BLaER1 treated with 17β-estradiol and CSF1 and Interleukin-3, amounts not matched to agents 10 nM and 100 nM (cell line): ENCODE data around the gene MALAT1.
A peak's percentile ranks its signal among the peaks of the same experiment; 100 is the strongest.

Experiments
- H3K27ac ChIP-seq, 11 experiments: shearing (Covaris generic); formaldehyde crosslinking; 2 replicates each; pipeline ENCODE4 v1.8.1; 2022
- H3K27me3 ChIP-seq, 11 experiments: shearing (Covaris generic); formaldehyde crosslinking; 2 replicates each; pipeline ENCODE4 v1.8.1; 2022
- H3K36me3 ChIP-seq, 11 experiments: shearing (Covaris generic); formaldehyde crosslinking; 2 replicates each; pipeline ENCODE4 v1.8.1; 2022
- H3K4me1 ChIP-seq, 10 experiments: shearing (Covaris generic); formaldehyde crosslinking; 2 replicates each; pipeline ENCODE4 v1.8.1; 2022
- H3K4me2 ChIP-seq, 11 experiments: shearing (Covaris generic); formaldehyde crosslinking; 2 replicates each; pipeline ENCODE4 v1.8.1; 2022
- H3K4me3 ChIP-seq, 10 experiments: shearing (Covaris generic); formaldehyde crosslinking; 2 replicates each; pipeline ENCODE4 v1.8.1; 2022
- H3K9ac ChIP-seq, 11 experiments: shearing (Covaris generic); formaldehyde crosslinking; 2 replicates each; pipeline ENCODE4 v1.8.1; 2022
- H3K9me3 ChIP-seq, 11 experiments: shearing (Covaris generic); formaldehyde crosslinking; replicated peaks in 1 of 11; 2 replicates each; pipeline ENCODE4 v1.8.1; 2022
- H4K20me1 ChIP-seq, 11 experiments: shearing (Covaris generic); formaldehyde crosslinking; 2 replicates each; pipeline ENCODE4 v1.8.1; 2022
- Cebpa-rat ChIP-seq, 11 experiments: shearing (Covaris generic); IDR thresholded peaks; 2 replicates each; pipeline ENCODE4 v1.8.1; 2022

MALAT1 gene

DNA sequence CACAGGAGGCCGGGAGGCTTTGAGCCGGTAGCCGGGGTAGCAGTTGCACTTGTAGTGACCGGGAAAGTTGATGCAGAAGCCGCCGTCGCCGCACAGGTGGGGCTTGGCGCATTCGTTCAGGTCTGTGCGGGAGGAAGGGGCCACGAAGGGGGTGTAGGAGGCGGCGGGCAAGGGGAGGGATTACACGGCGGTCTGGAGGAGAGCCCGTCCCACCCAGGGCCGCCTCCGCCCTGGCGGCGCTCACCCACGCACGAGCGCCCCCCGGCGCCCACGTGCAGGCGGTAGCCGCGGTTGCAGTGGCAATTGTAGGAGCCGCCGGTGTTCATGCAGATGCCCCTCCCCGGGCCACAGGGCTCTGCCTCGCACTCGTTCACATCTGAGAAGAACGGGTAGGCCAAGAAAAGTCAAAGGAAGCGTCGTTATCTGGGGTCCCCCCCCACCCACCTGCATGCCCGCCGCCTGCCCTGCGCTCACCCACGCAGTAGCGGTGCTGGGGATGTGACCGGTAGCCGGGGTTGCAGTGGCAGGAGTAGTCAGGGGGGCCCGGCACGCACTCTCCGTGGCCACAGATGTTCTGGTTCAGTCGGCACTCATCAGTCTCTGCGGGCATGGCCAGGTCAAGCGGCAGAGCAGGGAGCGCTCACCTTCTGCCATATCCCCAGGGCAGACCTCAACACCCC, 48.7 kb downstream of the MALAT1 start:
- peaks cover 0 to 46% (median 16%) of the 10 kb centered on the region in 11 experiments; a peak in 12 of 22 replicates for H4K20me1 ChIP-seq
- H3K27me3 ChIP-seq: no peaks in the 10 kb centered on the region
- H3K4me3 ChIP-seq: peak overlapping the region in 3 of 10 experiments; percentile 35 to 52 (median 47); a peak in 4 of 20 replicates
- peaks cover 48 to 94% (median 83%) of the 10 kb centered on the region in 10 experiments for H3K4me1 ChIP-seq
- peak overlapping the region; percentile 79 to 100 (median 94) for H3K4me2 ChIP-seq
- TF ChIP-seq Cebpa-rat (IDR thresholded peaks at IDR 0.05): no peak
- peak overlapping the region in 5 of 11 experiments; percentile 25 to 76 (median 66); a peak in 9 of 22 replicates for H3K27ac ChIP-seq
- peaks cover 7 to 64% (median 15%) of the 10 kb centered on the region in 11 experiments; a peak in 15 of 22 replicates for H3K36me3 ChIP-seq
- H3K9me3 ChIP-seq: no peaks in the 10 kb centered on the region
- H3K9ac ChIP-seq: peak overlapping the region in 5 of 11 experiments; percentile 40 to 78 (median 63); a peak in 10 of 22 replicates

DNA sequence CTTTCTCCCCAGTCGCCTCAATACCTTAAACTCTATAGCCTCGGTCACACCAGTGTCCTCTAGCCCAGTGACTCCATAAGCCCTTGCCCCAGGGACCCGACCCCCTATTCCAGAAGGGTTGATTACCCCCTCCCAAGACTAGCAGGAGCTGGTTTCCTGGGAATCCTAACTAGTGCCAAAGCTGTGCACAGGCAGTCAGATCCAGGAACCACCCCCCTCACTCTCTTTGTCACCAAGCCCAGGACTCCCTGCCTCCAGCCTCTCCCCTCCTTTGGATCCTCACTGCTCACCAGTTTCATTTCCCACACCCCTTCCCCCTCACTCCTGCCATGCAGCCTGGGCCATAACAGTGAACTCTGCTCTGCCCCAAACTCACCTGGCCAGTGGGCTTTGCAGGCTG, 49.5 kb downstream of the MALAT1 start:
- peaks cover 54 to 92% (median 86%) of the 10 kb centered on the region in 10 experiments for H3K4me1 ChIP-seq
- H3K4me3 ChIP-seq: peak overlapping the region in 1 of 10 experiments; percentile 4; a peak in 1 of 20 replicates
- H4K20me1 ChIP-seq: peaks cover 0 to 50% (median 20%) of the 10 kb centered on the region in 11 experiments; a peak in 12 of 22 replicates
- H3K36me3 ChIP-seq: peaks cover 7 to 59% (median 15%) of the 10 kb centered on the region in 11 experiments; a peak in 15 of 22 replicates
- H3K9ac ChIP-seq: peak overlapping the region in 5 of 11 experiments; percentile 34 to 78 (median 63); a peak in 8 of 22 replicates
- H3K27ac ChIP-seq: peak overlapping the region in 5 of 11 experiments; percentile 3 to 76 (median 66); a peak in 7 of 22 replicates
- H3K27me3 ChIP-seq: no peaks in the 10 kb centered on the region
- no peaks in the 10 kb centered on the region for H3K9me3 ChIP-seq
- no peak for TF ChIP-seq Cebpa-rat (IDR thresholded peaks at IDR 0.05)
- peak overlapping the region; percentile 79 to 100 (median 94) for H3K4me2 ChIP-seq

DNA sequence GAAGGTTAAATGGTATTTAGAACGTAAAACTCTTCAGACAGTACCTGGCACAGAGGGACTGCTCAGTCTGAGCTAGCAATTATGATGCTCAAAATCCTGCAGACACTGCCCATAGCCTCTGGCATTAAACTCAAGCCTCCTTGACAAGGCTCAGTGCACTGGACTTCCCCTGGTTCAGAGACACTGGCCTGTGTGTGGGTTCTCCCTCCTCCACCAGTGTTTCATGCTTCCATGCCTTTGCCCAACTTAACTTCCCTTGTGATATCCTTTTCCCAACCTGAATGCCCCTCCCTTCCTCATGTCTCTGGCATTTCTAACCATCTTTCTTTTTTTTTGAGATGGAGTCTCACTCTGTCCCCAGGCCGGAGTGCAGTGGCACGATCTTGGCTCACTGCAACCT, 50.3 kb downstream of the MALAT1 start:
- peaks cover 7 to 63% (median 15%) of the 10 kb centered on the region in 11 experiments; a peak in 15 of 22 replicates for H3K36me3 ChIP-seq
- H3K9me3 ChIP-seq: no peaks in the 10 kb centered on the region
- peak overlapping the region in 1 of 11 experiments; percentile 66; a peak in 2 of 22 replicates for H3K27ac ChIP-seq
- H3K4me2 ChIP-seq: peak overlapping the region; percentile 79 to 100 (median 94)
- peaks cover 61 to 92% (median 88%) of the 10 kb centered on the region in 10 experiments for H3K4me1 ChIP-seq
- H4K20me1 ChIP-seq: peaks cover 0 to 50% (median 20%) of the 10 kb centered on the region in 11 experiments; a peak in 12 of 22 replicates
- TF ChIP-seq Cebpa-rat (IDR thresholded peaks at IDR 0.05): no peak
- H3K27me3 ChIP-seq: no peaks in the 10 kb centered on the region
- no peak overlapping the region for H3K4me3 ChIP-seq
- H3K9ac ChIP-seq: peak overlapping the region in 3 of 11 experiments; percentile 59 to 75 (median 63); a peak in 2 of 22 replicates

DNA sequence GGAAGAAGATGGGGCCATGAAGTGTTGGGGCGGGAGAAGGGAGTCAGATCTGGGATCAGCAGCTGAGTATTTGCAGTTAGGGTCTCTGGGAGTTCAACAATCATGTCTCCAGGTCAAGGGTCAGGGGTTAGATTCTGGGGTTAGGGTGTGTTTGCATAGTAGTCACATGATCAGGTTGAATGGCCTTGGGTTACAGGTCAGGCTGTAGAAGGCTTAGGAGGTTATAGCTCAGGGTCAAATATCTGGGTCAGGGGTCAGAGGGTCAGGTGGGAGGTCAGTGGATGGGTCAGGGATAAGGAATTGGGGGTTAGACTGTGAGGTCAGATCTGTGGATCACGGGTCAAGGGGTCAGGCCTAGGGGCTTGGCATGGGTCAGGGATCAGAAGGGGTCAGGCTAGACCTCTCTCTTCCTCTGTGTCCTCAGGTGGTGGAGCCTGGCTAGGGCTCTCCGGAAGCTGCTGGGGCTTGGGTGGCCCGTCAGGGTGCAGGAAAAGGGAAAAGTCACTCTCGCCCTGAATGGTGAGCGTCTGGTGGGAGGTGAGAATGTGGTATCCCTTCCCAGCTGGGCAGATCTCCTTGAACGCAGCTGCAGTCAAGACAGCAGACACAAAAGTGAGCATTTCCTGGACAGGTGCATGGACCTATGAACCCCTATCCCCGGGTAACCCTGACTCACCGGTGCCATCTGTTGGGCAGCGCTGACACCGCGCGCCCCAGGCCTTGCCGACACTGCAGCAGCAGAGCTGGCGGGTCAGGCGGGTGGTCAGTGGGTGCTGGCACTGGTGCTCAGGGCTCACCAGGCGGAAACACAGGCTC, 52.9 kb downstream of the MALAT1 start:
- TF ChIP-seq Cebpa-rat (IDR thresholded peaks at IDR 0.05): no peak
- peak overlapping the region; percentile 61 to 100 (median 78) for H3K4me2 ChIP-seq

DNA sequence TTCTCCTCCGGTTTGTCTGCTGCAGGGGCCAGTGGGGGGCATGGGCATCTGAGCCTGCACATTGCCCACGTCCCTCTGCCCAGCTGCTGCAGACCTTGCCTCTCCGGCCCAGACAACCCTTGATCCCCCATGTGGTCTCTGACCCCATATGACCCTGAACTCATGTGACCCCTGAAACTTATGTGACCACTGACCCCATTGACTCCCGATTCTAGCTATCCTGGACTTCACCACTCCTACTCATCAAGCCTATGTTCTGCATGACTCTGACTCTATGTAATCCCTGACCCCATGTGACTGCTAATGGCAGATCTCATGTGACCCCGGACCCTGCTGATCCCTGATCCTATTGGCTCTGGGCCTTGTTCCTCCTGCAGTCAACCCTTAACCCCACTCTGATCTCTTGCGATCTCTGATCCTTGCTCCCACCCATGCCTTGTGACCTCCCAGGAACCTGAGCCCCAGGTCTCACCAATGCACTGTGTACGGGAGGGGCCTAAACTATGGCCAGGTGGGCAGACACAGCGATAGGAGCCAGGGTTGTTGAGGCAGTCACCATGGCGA, 53.6 kb downstream of the MALAT1 start:
- Histone ChIP-seq H3K9ac (peak overlapping the region in 7 of 11 experiments; percentile 8 to 64 (median 22); a peak in 9 of 22 replicates), H3K4me2 (peak overlapping the region; percentile 61 to 100 (median 78)), H4K20me1 (peaks cover 0 to 43% (median 13%) of the 10 kb centered on the region in 11 experiments; a peak in 13 of 22 replicates), H3K36me3 (peaks cover 7 to 51% (median 15%) of the 10 kb centered on the region in 11 experiments; a peak in 15 of 22 replicates), H3K27me3 (no peaks in the 10 kb centered on the region), H3K27ac (peak overlapping the region in 8 of 11 experiments; percentile 32 to 74 (median 46); a peak in 13 of 22 replicates), H3K9me3 (no peaks in the 10 kb centered on the region), H3K4me1 (peaks cover 78 to 93% (median 89%) of the 10 kb centered on the region in 10 experiments), H3K4me3 (no peak overlapping the region)
- no peak for TF ChIP-seq Cebpa-rat (IDR thresholded peaks at IDR 0.05)

More for the DNA sequence above, 52.9 kb downstream of the MALAT1 start:
- Histone ChIP-seq H3K9me3 (no peaks in the 10 kb centered on the region), H3K27ac (peak overlapping the region in 5 of 11 experiments; percentile 26 to 74 (median 60); a peak in 8 of 22 replicates), H3K36me3 (peaks cover 7 to 55% (median 15%) of the 10 kb centered on the region in 11 experiments; a peak in 15 of 22 replicates), H4K20me1 (peaks cover 0 to 50% (median 13%) of the 10 kb centered on the region in 11 experiments; a peak in 13 of 22 replicates), H3K9ac (peak overlapping the region in 5 of 11 experiments; percentile 17 to 64 (median 40); a peak in 5 of 22 replicates), H3K4me1 (peaks cover 78 to 93% (median 89%) of the 10 kb centered on the region in 10 experiments), H3K4me3 (no peak overlapping the region; a peak in 1 of 20 replicates), H3K27me3 (no peaks in the 10 kb centered on the region)

DNA sequence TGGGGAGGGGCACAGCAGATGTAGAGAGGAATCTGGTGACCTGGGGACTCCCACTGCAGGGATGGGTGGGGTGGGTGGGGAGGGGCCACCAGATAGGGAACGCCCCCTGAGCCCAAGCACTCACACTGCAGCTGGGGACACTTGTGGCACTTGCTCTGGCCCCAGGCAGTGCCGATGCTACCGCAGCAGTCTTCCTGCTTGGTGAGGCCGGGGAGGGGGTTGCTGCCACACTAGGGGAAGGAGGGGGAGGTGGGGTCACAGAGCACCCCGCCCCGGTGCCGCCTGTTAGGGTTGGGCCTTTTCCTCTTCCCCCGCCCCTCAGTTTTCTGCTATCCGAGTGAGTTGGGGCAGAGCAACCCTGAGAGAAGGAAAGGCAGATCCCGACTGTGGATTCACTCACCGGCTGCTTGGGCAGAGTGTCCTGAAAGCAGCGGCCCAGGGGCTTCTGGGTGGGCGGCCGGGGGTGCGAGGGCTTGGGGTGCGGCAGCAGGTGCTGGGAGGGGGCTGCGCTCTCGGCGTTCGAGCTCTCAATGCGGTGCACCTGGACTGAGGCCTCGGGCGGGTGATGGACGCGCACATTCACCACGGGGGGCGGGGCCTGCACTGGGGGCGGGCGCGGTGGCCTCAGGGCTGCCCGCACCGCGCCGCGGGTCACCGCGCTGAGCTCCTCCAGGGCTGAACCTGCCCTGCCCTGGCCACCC, 54.6 kb downstream of the MALAT1 start:
- TF ChIP-seq Cebpa-rat (IDR thresholded peaks at IDR 0.05): no peak
- Histone ChIP-seq H3K4me3 (peak overlapping the region in 8 of 10 experiments; percentile 8 to 75 (median 53); a peak in 15 of 20 replicates), H3K4me2 (peak overlapping the region; percentile 89 to 100 (median 99)), H3K9me3 (no peaks in the 10 kb centered on the region), H3K36me3 (peaks cover 7 to 43% (median 15%) of the 10 kb centered on the region in 11 experiments; a peak in 15 of 22 replicates), H3K27me3 (no peaks in the 10 kb centered on the region), H3K27ac (peak overlapping the region in 10 of 11 experiments; percentile 37 to 93 (median 86); a peak in 19 of 22 replicates), H3K9ac (peak overlapping the region; percentile 12 to 91 (median 86); a peak in 20 of 22 replicates), H3K4me1 (peaks cover 68 to 85% (median 79%) of the 10 kb centered on the region in 10 experiments), H4K20me1 (peaks cover 0 to 33% (median 13%) of the 10 kb centered on the region in 11 experiments; a peak in 10 of 22 replicates)

DNA sequence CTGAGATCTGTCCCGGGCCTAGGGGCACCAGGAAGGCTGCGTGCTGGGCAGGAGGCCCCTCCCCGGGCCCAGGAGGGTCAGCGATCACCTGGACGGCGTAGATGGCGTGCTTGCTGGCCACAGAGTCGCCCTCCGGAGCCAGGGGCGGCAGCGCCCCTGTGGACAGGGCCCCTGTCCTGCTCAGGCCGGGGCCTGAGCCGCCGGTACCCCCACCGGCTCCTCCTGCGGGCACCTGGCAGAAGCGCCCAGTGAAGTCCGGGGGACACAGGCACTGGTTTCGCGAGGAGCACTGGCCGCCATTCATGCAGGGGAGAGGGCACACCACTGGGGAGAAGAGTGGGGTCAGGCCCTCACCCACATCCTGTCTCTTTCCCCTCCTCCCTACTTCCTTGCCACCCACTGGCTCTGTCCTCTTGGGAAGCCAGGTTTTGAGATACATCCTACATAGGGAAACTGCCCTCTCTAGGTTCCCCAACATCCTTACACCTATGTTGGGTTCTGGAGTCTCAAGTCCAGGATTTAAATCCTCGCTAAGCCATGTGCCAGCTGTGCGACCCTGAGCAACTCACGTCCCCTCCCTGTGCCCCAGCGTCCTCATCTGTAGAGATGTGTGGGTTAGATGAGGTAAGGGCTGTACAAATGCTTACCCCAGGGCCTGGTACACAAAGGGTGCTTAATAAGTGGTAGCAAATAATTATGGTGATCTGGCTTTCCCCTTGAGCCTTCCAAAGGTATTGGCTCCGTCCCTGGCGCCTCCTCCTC, 55.4 kb downstream of the MALAT1 start:
- Histone ChIP-seq H3K4me3 (peak overlapping the region in 8 of 10 experiments; percentile 8 to 75 (median 53); a peak in 16 of 20 replicates), H3K27ac (peak overlapping the region in 10 of 11 experiments; percentile 37 to 93 (median 86); a peak in 19 of 22 replicates), H3K36me3 (peaks cover 7 to 35% (median 15%) of the 10 kb centered on the region in 11 experiments; a peak in 15 of 22 replicates), H3K9me3 (no peaks in the 10 kb centered on the region), H3K4me1 (peaks cover 68 to 85% (median 79%) of the 10 kb centered on the region in 10 experiments), H4K20me1 (peaks cover 0 to 26% (median 13%) of the 10 kb centered on the region in 11 experiments; a peak in 10 of 22 replicates), H3K4me2 (peak overlapping the region; percentile 89 to 100 (median 99)), H3K9ac (peak overlapping the region; percentile 12 to 91 (median 86); a peak in 21 of 22 replicates), H3K27me3 (no peaks in the 10 kb centered on the region)
- no peak for TF ChIP-seq Cebpa-rat (IDR thresholded peaks at IDR 0.05)
